Thyroid gland (tissue), 4 donors: ENCODE results near the gene DZIP1.

Experiments
- POLR2A ChIP-seq, 2 donors: fragments of 450-650 bp; IDR thresholded peaks; one replicate each; pipeline ENCODE4 v1.6.1; 2017; ENCODE audit warnings: antibody characterized with exemption in 2 of 2, mild to moderate bottlenecking in 2 of 2, moderate library complexity in 1 of 2
- TF ChIP-seq, protein P1 (sequence below), 6 experiments: fragments of 200-600 bp in 3 of 6; fragments of 450-650 bp in 3 of 6; sonication (generic) in 3 of 6; IDR thresholded peaks; one replicate each; pipeline ENCODE4 v1.5.1; 2016 to 2019; ENCODE audit warnings: antibody characterized with exemption in 6 of 6, mild to moderate bottlenecking in 2 of 6, inconsistent platforms in 1 of 6, moderate library complexity in 1 of 6

DNA sequence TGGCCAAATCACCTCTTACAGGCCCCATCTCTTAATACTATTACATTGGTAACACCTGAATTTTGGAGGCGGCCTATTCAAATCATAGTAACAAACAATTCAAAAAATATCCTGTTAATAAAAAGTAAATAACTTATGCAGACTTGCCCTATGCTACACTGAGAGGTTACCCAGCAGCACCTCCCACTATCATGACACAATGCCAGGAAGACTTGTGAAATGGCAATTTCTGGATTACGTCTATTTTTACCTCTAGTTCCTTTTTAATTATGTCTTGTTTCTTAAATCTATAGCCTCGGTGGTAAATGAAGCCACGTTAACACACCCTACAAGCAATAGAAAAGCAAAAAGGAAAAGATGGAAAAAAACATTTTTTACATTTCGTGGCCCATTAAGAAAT is 6.2 kb upstream of the DZIP1 start:
- TF ChIP-seq, protein P1, sequence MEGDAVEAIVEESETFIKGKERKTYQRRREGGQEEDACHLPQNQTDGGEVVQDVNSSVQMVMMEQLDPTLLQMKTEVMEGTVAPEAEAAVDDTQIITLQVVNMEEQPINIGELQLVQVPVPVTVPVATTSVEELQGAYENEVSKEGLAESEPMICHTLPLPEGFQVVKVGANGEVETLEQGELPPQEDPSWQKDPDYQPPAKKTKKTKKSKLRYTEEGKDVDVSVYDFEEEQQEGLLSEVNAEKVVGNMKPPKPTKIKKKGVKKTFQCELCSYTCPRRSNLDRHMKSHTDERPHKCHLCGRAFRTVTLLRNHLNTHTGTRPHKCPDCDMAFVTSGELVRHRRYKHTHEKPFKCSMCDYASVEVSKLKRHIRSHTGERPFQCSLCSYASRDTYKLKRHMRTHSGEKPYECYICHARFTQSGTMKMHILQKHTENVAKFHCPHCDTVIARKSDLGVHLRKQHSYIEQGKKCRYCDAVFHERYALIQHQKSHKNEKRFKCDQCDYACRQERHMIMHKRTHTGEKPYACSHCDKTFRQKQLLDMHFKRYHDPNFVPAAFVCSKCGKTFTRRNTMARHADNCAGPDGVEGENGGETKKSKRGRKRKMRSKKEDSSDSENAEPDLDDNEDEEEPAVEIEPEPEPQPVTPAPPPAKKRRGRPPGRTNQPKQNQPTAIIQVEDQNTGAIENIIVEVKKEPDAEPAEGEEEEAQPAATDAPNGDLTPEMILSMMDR (IDR thresholded peaks at IDR 0.05): no peak
- TF ChIP-seq POLR2A (IDR thresholded peaks at IDR 0.05): no peak
